Measurements from ENCODE around the gene CASP9. TPM values are rescaled to one million over a fixed set of nuclear protein-coding genes. Genes with fewer than 3 reads are reported as not detected.

The CASP9 gene
- total RNA-seq, 1 experiment from 2014 or later: 15.9 TPM

DNA sequence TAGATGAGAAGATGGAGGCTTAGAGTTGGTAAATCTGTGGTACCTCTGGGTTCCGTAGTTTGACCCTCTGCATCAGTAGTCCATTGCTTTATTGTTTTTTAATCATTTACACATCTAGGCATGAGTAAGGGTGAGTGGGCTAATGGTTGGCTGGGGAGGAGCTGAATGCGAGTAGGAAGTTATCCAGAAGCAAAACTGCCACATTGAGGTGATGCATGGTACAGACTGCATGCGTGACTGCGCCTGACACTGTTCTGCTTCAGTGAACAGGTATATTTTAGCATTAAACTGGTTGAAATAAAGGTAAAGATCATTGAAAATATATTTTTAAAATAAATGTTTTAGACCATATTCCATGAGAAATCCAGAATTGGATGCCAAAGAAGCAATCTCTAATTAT, 7.0 kb upstream of the CASP9 start:
- Histone ChIP-seq H3K27ac (ENCODE audit: insufficient read length, low read depth, low read length) (no peak overlapping the region), H4K8ac (replicated peaks; ENCODE audit: insufficient read length, low read depth, low read length) (no peak overlapping the region), H2BK12ac (ENCODE audit: insufficient read length, low read depth, low read length) (no peak overlapping the region), H3K79me2 (ENCODE audit: insufficient read depth, low read length) (no peaks in the 10 kb centered on the region), H4K91ac (ENCODE audit: insufficient read length, low read depth, low read length) (no peak overlapping the region), H3K27me3 (ENCODE audit: insufficient read depth, low read length) (no peaks in the 10 kb centered on the region; the same call in 1 of the 2 replicates), H3T11ph (ENCODE audit: low read length) (no peak overlapping the region), H2AK5ac (ENCODE audit: insufficient read length, low read length) (no peak overlapping the region), H2BK20ac (ENCODE audit: low read depth, low read length, poor library complexity, severe bottlenecking) (no peak overlapping the region), H3K56ac (ENCODE audit: insufficient read length, low read depth, low read length) (no peak overlapping the region), H3K4ac (ENCODE audit: low read depth, low read length) (no peak overlapping the region), H3K18ac (ENCODE audit: insufficient read length, low read depth, low read length) (no peak overlapping the region), H2AFZ (ENCODE audit: low read length) (no peak overlapping the region), H4K20me1 (ENCODE audit: control insufficient read depth, insufficient read depth, insufficient read length) (no peaks in the 10 kb centered on the region), H3K9me3 (ENCODE audit: control insufficient read depth, low read depth, low read length) (no peaks in the 10 kb centered on the region), H4K5ac (ENCODE audit: insufficient read length, low read depth, low read length) (no peak overlapping the region), H3K14ac (ENCODE audit: insufficient read depth, low read length) (no peak overlapping the region), H3K9ac (ENCODE audit: extremely low read depth, insufficient read length, low read length) (no peak overlapping the region), H3K79me1 (ENCODE audit: insufficient read depth, low read depth, low read length, poor library complexity, severe bottlenecking) (no peaks in the 10 kb centered on the region), H3K23me2 (ENCODE audit: insufficient read length, low read depth, low read length, poor library complexity, severe bottlenecking) (no peaks in the 10 kb centered on the region), H2BK15ac (ENCODE audit: low read depth, low read length) (no peak overlapping the region), H3K23ac (ENCODE audit: insufficient read length, low read depth, low read length) (no peak overlapping the region), H3K4me2 (ENCODE audit: insufficient read depth, insufficient read length, low read length) (no peak overlapping the region), H2BK120ac (ENCODE audit: low read depth, low read length, poor library complexity, severe bottlenecking) (no peak overlapping the region), H2BK5ac (ENCODE audit: insufficient read length, low read length) (no peak overlapping the region), H3K4me1 (ENCODE audit: insufficient read depth, low read length) (no peaks in the 10 kb centered on the region)
- DNase-seq: no peak
- Mint-ChIP-seq H3K4me1 (peaks cover 12% of the 10 kb centered on the region in 2 experiments), H3K36me3 (ENCODE audit: insufficient read depth in 1 of 3, low read depth in 3 of 3) (peaks cover 0 to 28% (median 22%) of the 10 kb centered on the region in 3 experiments; a peak in 6 of 7 replicates), H3K4me3 (no peak overlapping the region), H3K9me3 (no peaks in the 10 kb centered on the region), H3K27me3 (ENCODE audit: low read depth) (no peaks in the 10 kb centered on the region), H3K27ac (no peak overlapping the region)
- TF ChIP-seq, protein P1, sequence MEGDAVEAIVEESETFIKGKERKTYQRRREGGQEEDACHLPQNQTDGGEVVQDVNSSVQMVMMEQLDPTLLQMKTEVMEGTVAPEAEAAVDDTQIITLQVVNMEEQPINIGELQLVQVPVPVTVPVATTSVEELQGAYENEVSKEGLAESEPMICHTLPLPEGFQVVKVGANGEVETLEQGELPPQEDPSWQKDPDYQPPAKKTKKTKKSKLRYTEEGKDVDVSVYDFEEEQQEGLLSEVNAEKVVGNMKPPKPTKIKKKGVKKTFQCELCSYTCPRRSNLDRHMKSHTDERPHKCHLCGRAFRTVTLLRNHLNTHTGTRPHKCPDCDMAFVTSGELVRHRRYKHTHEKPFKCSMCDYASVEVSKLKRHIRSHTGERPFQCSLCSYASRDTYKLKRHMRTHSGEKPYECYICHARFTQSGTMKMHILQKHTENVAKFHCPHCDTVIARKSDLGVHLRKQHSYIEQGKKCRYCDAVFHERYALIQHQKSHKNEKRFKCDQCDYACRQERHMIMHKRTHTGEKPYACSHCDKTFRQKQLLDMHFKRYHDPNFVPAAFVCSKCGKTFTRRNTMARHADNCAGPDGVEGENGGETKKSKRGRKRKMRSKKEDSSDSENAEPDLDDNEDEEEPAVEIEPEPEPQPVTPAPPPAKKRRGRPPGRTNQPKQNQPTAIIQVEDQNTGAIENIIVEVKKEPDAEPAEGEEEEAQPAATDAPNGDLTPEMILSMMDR (conservative IDR thresholded peaks at IDR 0.05): no peak
- WGBS (ENCODE audit: extremely low coverage, insufficient read length, low lambda C conversion rate): no CpG with 5 or more reads among the region's 4 CpGs
